CD4-positive, alpha-beta T cell (primary cell): ENCODE data around the gene GCNT2. TPM values are rescaled to one million over a fixed set of nuclear protein-coding genes. Genes with fewer than 3 reads are reported as not detected.

Experiments
- ATAC-seq: fragments of 200-7000 bp; cut with Tn5 transposase; one replicate; pipeline ENCODE4 v1.10.0; 2022; ENCODE audit warnings: mild to moderate bottlenecking; ENCODE audit not compliant: poor library complexity
- CTCF ChIA-PET: fragments of 350-600 bp; sonication (Branson Sonifier 250); formaldehyde crosslinking; loops from one replicate; lab custom pipeline; 2021; ENCODE audit warnings: antibody characterized with exemption, inconsistent platforms; lab: Charles Lee
- POLR2A ChIA-PET: fragments of 350-600 bp; sonication (Branson Sonifier 250); formaldehyde crosslinking; loops from one replicate; lab custom pipeline; 2021; ENCODE audit warnings: antibody characterized with exemption, inconsistent platforms; lab: Charles Lee
- DNase-seq, 14 experiments: peaks; one replicate each; pipeline ENCODE4 v3.0.0-alpha.2; 2013 to 2020; ENCODE audit warnings: mixed read lengths in 2 of 14
- H3K27ac ChIP-seq, 2 donors: one replicate each; pipeline versions ENCODE4 v1.5.1 to v1.7.0; 2013; ENCODE audit warnings: low read length in 2 of 2, low read depth in 1 of 2, mild to moderate bottlenecking in 1 of 2
- H3K27me3 ChIP-seq, 2 experiments: 1 replicate in 1 of 2; 2 replicates in 1 of 2; pipeline versions ENCODE4 v1.6.1 to v1.7.0; 2013; ENCODE audit warnings: low read length in 2 of 2, control low read depth in 1 of 2, mild to moderate bottlenecking in 1 of 2, moderate library complexity in 1 of 2; ENCODE audit not compliant: insufficient read depth in 2 of 2, control insufficient read depth in 1 of 2
- H3K36me3 ChIP-seq: one replicate; pipeline ENCODE4 v1.6.1; 2013; ENCODE audit warnings: low read length, control low read depth; ENCODE audit not compliant: insufficient read depth
- H3K4me1 ChIP-seq: one replicate; pipeline ENCODE4 v1.6.1; 2013; ENCODE audit warnings: low read length, control low read depth; ENCODE audit not compliant: insufficient read depth
- H3K4me3 ChIP-seq: one replicate; pipeline ENCODE4 v1.5.1; 2013; ENCODE audit warnings: mild to moderate bottlenecking, low read length, moderate library complexity
- H3K9me3 ChIP-seq, 2 experiments: 1 replicate in 1 of 2; 2 replicates in 1 of 2; pipeline versions ENCODE4 v1.6.1 to v1.7.0; 2013; ENCODE audit warnings: low read length in 2 of 2, mild to moderate bottlenecking in 2 of 2, control low read depth in 1 of 2, moderate library complexity in 1 of 2; ENCODE audit not compliant: control insufficient read depth in 1 of 2, insufficient read depth in 1 of 2
- H3K27ac Mint-ChIP-seq: one replicate; pipeline ENCODE4 v1.8.0; 2020; ENCODE audit warnings: mixed read lengths
- H3K27me3 Mint-ChIP-seq: one replicate; pipeline ENCODE4 v1.8.0; 2021; ENCODE audit warnings: mixed read lengths
- H3K36me3 Mint-ChIP-seq: one replicate; pipeline ENCODE4 v1.8.0; 2021; ENCODE audit warnings: low read depth, mixed read lengths
- H3K4me1 Mint-ChIP-seq: one replicate; pipeline ENCODE4 v1.8.0; 2021; ENCODE audit warnings: low read depth, mixed read lengths
- H3K4me3 Mint-ChIP-seq: one replicate; pipeline ENCODE4 v1.8.0; 2020; ENCODE audit warnings: mild to moderate bottlenecking, mixed read lengths
- H3K9me3 Mint-ChIP-seq: one replicate; pipeline ENCODE4 v1.8.0; 2020; ENCODE audit warnings: mixed read lengths
- intact Hi-C, 2 experiments: fragments of 100-400 bp; cut with DNase I in 1 of 2; cut with micrococcal nuclease in 1 of 2; formaldehyde crosslinking; loops; one replicate each; pipeline versions ENCODE4 v1.15.1 to v1.9.0; 2023 to 2025; cut with DNase I, micrococcal nuclease
- total RNA-seq, 174 experiments: library from RNA in 2 of 174; stranded (reverse) in 2 of 174; gene quantifications; one replicate each; pipeline ENCODE4 v1.2.3 and lab custom pipeline; 2021 to 2026
- TF ChIP-seq, protein P1 (sequence below): fragments of 200-600 bp; IDR thresholded peaks from one replicate; pipeline ENCODE4 v1.8.0; 2022; ENCODE audit warnings: antibody characterized with exemption, mild to moderate bottlenecking

GCNT2 gene
- total RNA-seq, 2 experiments from 2014 or later: 1.5 to 1.8 TPM

DNA sequence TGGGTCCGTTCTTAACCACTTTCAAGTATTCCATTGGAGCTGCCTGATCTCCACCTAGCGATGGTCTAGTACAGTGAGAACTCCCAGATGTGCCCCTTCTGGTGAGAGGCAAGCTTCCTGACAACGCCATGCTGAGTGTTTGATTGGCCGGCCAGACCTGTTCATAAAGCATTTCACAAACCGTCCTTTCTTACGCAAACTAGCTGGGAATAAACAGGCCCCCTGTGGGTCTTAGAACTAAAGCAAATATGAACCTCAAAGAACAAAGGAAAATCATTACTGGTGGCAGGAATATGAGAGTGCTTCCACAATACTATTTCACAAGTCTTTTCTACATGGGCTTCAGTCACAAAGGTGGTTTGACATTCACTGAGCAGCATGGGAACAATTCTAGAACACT lies 15.6 kb upstream of the GCNT2 start:
- Mint-ChIP-seq H3K9me3 (no peaks in the 10 kb centered on the region), H3K36me3 (no peaks in the 10 kb centered on the region), H3K27ac (no peak overlapping the region), H3K4me1 (peaks cover 2% of the 10 kb centered on the region), H3K4me3 (no peak overlapping the region), H3K27me3 (peaks cover 36% of the 10 kb centered on the region)
- Histone ChIP-seq H3K4me3 (no peak overlapping the region), H3K36me3 (no peaks in the 10 kb centered on the region), H3K4me1 (peaks cover under 1% of the 10 kb centered on the region), H3K9me3 (no peaks in the 10 kb centered on the region), H3K27ac (no peak overlapping the region), H3K27me3 (peaks cover 0 to 3% of the 10 kb centered on the region in 2 experiments)
- no peak for ATAC-seq
- CTCF ChIA-PET: interaction anchor here (1.6 kb wide), 1 partner anchor 10 kb away, joined by 3 read pairs; no protein-coding TSS in a partner anchor
- POLR2A ChIA-PET: no interaction called here
- intact Hi-C loops: no loop called here
- TF ChIP-seq, protein P1, sequence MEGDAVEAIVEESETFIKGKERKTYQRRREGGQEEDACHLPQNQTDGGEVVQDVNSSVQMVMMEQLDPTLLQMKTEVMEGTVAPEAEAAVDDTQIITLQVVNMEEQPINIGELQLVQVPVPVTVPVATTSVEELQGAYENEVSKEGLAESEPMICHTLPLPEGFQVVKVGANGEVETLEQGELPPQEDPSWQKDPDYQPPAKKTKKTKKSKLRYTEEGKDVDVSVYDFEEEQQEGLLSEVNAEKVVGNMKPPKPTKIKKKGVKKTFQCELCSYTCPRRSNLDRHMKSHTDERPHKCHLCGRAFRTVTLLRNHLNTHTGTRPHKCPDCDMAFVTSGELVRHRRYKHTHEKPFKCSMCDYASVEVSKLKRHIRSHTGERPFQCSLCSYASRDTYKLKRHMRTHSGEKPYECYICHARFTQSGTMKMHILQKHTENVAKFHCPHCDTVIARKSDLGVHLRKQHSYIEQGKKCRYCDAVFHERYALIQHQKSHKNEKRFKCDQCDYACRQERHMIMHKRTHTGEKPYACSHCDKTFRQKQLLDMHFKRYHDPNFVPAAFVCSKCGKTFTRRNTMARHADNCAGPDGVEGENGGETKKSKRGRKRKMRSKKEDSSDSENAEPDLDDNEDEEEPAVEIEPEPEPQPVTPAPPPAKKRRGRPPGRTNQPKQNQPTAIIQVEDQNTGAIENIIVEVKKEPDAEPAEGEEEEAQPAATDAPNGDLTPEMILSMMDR: no peak
- no peak for DNase-seq

DNA sequence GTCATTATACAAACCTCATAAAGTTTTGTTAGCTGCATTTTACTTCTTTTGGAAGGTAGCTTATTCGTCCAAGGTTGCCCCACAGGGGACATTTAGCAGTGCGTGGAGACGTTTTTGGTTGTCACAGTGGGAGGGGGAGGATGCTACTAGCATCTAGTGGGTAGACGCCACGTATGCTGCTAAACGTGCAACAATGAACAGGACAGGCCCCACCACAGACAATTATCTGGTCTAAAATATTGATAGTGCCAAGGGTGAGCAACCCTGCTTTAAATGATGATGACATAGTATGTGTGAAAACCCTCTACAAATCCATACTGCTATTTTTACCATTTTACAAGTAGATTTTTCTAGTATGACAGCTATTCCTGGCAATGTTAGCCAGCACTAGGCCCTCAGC lies 13.9 kb upstream of the GCNT2 start:
- H3K36me3 Mint-ChIP-seq: no peaks in the 10 kb centered on the region
- H3K36me3 ChIP-seq: no peaks in the 10 kb centered on the region
- POLR2A ChIA-PET: no interaction called here
- H3K27me3 Mint-ChIP-seq: peaks cover 24% of the 10 kb centered on the region
- intact Hi-C loops: no loop called here
- no peak overlapping the region for H3K27ac ChIP-seq
- ATAC-seq: no peak
- TF ChIP-seq, protein P1: no peak
- peaks cover 5% of the 10 kb centered on the region for H3K4me1 Mint-ChIP-seq
- H3K4me1 ChIP-seq: peaks cover 3% of the 10 kb centered on the region
- H3K9me3 ChIP-seq: no peaks in the 10 kb centered on the region
- CTCF ChIA-PET: no interaction called here
- peaks cover 0 to 3% of the 10 kb centered on the region in 2 experiments for H3K27me3 ChIP-seq
- no peaks in the 10 kb centered on the region for H3K9me3 Mint-ChIP-seq
- DNase-seq: no peak
- H3K4me3 ChIP-seq: no peak overlapping the region
- no peak overlapping the region for H3K27ac Mint-ChIP-seq
- no peak overlapping the region for H3K4me3 Mint-ChIP-seq

DNA sequence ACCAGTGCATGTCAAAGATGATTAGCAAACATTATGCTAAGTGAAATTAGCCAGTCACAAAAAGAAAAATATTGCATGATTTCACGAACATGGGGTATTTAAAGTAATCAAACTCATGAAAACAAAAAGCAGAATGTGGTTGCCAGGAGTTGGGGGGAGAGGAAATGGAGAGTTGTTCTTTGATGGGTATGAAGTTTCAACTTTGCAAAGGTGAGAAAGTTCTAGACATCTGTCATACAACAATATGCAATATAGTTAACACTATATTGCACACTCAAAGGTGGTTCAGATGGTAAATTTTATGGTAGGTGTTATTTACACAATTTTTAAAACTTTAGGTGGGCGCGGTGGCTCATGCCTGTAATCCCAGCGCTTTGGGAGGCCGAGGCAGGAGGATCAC lies 13.4 kb upstream of the GCNT2 start:
- H3K4me3 Mint-ChIP-seq: no peak overlapping the region
- CTCF ChIA-PET: no interaction called here
- no peak for DNase-seq

More for the DNA sequence above, 13.4 kb upstream of the GCNT2 start:
- Mint-ChIP-seq H3K36me3 (no peaks in the 10 kb centered on the region), H3K27ac (no peak overlapping the region), H3K9me3 (no peaks in the 10 kb centered on the region), H3K4me1 (peaks cover 5% of the 10 kb centered on the region), H3K27me3 (peaks cover 20% of the 10 kb centered on the region)
- Histone ChIP-seq H3K4me1 (peaks cover 3% of the 10 kb centered on the region), H3K9me3 (no peaks in the 10 kb centered on the region), H3K27ac (no peak overlapping the region), H3K4me3 (no peak overlapping the region), H3K27me3 (peaks cover 0 to 3% of the 10 kb centered on the region in 2 experiments), H3K36me3 (no peaks in the 10 kb centered on the region)
- no peak for ATAC-seq
- TF ChIP-seq, protein P1: no peak
- POLR2A ChIA-PET: no interaction called here
- intact Hi-C loops: no loop called here
